ENCODE results near the gene DNAJB6. TPM values are rescaled to one million over a fixed set of nuclear protein-coding genes. Genes with fewer than 3 reads are reported as not detected.

The DNAJB6 gene
- polyA plus RNA-seq, 4 donors, result 151 to 175 (median 167) TPM

DNA sequence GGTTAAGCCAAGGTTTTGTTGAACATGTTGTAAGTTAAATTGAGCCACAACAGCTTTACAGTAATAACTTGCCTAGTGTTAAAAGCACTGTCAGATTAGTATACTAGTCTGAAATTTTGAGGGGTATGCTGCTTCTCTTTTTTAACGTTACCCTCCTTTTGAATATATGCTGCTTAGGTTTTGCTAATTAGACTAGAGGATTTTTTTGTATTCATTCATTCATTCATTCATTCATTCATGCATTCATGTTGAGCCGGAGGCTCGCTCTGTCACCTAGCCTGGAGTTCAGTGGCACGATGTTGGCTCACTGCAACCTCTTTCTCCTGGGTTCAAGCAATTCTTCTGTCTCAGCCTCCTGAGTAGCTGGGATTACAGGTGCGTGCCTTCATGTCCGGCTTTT lies 24.7 kb downstream of the DNAJB6 start:
- no peak for DNase-seq (ENCODE audit: low read depth in 4 of 4, low spot score in 3 of 4)

GRCh38 chr7:157362729-157363128 lies 25.9 kb downstream of the DNAJB6 start:
- no peak for DNase-seq (ENCODE audit: low read depth in 4 of 4, low spot score in 3 of 4)

GRCh38 chr7:157366722-157367121 lies 29.9 kb downstream of the DNAJB6 start:
- no peak for DNase-seq (ENCODE audit: low read depth in 4 of 4, low spot score in 3 of 4)

GRCh38 chr7:157368955-157369354 lies 32.2 kb downstream of the DNAJB6 start:
- no peak for DNase-seq (ENCODE audit: low read depth in 4 of 4, low spot score in 3 of 4)

GRCh38 chr7:157370742-157371141 lies 33.9 kb downstream of the DNAJB6 start:
- DNase-seq (ENCODE audit: low read depth in 4 of 4, low spot score in 3 of 4), result no peak

- no peak for DNase-seq (ENCODE audit: low read depth in 4 of 4, low spot score in 3 of 4)
Observed at GRCh38 chr7:157371296-157371695, 34.5 kb downstream of the DNAJB6 start.

DNA sequence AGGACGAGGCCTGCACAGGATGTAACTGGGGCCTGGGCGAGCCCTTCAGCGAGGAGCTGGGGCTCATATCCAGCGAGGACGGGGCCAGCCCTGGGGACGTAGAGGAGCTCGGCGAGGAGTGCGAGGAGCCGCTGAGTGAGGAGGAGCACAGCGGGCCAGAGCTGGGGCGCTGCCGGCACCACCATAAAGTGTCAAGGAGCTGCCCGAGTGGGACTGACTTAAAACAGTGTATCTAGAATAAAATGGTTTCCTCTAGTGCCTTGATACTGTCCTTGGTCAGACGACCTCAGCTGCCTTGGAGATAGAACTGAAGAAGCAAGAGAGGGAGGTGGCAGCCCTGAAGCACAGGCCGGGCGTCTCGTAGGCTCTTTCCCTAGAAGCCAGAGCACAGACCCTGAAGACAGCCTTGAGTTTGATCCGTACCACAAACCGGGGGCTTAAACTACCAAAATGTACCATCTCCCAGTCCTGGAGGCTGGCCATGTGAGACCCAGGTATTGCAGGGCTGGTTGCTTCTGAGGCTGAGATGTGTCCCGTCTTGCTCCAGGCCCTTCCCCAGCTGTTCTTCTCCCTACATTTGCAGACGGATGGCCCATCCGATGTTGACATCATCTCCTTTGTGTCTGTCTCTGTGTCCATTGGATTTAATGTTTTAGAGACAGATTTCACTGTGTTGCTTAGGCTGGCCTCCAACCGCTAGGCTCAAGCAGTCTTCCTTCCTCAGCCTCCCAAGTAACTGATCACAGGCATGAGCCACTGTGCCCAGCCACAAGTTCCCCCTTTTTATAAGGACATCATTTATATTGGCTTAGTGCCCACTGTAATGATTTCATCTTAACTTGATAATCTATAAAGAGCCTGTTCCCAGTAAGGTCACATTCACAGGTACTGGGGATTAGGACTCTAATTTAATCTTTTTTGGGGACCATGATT lies 35.8 kb downstream of the DNAJB6 start:
- DNase-seq (ENCODE audit: low read depth in 4 of 4, low spot score in 3 of 4), result no peak

DNA sequence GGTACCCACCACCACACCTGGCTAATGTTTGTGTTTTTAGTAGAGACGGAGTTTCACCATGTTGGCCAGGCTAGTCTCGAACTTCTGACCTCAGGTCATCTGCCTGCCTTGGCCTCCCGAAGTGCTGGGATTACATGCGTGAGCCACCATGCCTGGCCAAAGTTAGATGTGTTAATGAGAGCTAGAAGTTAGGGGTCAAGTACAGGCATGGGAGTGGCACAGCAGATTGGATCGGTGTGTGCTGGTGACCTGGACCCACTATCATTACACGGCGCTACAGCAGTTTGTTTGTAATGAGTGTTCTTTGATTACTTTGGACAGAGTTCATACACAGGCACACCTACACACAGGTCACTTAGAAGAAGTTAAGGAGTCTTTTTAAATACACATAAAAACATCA lies 36.7 kb downstream of the DNAJB6 start:
- DNase-seq (ENCODE audit: low read depth in 4 of 4, low spot score in 3 of 4), result no peak

- no peak for DNase-seq (ENCODE audit: low read depth in 4 of 4, low spot score in 3 of 4)
Observed at GRCh38 chr7:157375410-157375809, 38.6 kb downstream of the DNAJB6 start.

DNA sequence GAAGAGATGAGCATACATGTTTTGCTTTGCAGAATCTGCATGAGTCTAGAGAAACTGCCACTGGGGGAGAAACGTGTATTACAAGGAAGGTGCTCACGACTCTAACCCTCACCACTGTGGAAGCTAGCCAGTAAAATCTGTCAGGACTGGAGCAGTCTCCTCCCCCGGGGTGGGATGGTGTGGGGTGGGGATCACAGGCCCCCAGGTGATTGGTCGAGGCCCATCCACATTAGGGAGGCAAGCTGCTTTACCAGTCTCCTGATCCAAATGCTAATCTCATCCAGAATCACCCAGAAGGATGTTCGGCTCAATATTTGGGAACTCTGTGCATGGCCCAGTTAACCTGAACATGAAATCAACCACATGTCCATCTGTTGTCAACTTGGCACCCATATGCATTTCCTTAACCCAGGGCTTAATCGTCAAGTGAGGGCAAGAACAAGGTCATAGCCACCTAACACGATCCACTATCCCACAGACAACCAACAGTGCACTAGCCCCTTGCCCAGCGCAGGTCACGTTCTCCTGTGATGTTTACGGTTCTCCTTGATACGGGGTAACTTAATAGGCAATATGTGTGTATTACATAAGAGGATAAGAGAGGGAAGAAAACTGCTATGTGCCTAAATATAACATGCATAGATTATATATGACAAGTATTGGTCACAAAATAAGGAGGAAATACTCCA lies 40.8 kb downstream of the DNAJB6 start:
- DNase-seq (ENCODE audit: low read depth in 4 of 4, low spot score in 3 of 4), result no peak

DNA sequence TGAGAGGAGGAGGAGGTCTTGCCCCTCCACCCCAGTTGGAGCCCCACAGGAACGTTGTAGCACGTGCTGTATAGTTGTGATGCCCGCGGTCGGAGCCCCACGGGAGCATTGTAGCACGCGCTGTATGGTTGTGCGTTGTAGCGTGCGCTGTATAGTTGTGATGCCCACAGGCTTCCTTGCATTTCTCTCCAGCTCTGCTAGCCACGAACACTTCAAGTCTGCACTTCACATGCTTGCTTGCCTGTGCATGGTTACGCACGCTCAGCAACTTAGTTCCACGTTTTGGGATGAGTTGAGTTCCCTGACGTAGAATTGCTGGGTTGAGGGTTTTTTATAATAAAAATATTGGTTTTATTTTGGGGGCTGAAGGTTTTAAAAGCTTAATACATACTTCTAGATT lies 41.6 kb downstream of the DNAJB6 start:
- DNase-seq (ENCODE audit: low read depth in 4 of 4, low spot score in 3 of 4), result no peak

DNA sequence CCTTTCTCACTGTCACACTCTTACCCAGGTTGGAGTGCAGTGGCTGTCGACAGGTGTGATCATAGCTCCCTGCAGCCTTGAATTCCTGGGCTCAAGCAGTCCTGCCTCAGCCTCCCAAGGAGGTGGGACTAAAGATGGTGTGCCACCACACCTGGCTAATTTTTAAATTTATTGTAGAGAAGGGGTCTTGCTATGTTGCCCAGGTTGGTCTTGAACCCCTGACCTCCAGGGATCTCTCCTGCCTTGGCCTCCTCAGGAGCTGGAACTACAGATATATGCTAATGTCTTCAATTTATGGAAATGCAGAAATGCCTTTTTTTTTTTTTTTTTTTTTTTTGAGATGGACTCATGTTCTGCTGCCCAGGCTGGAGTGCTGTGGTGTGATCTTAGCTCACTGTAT lies 42.7 kb downstream of the DNAJB6 start:
- no peak for DNase-seq (ENCODE audit: low read depth in 4 of 4, low spot score in 3 of 4)

GRCh38 chr7:157380416-157380815 lies 43.6 kb downstream of the DNAJB6 start:
- DNase-seq (ENCODE audit: low read depth in 4 of 4, low spot score in 3 of 4), result no peak

DNA sequence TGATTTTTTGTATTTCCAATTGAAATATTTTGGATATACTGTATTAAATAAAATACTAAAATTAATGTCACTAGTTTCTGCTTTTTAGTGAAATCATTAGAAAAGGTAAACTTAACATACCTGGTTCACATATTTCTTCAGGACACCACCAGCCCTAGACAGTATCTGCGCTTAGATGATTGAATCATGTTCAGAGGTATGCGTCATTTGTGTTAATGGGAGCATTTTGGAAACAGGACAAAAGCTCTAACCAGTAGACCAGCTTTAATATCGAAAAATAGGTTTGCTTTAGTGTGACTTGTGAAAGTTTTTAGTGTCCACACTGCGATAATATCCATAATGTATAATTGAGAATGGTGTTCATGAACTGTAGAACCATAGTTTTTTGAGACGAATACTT lies 47.1 kb downstream of the DNAJB6 start:
- DNase-seq (ENCODE audit: low read depth in 4 of 4, low spot score in 3 of 4), result no peak

- DNase-seq (ENCODE audit: low read depth in 4 of 4, low spot score in 3 of 4), result no peak
Observed at GRCh38 chr7:157384301-157384700, 47.5 kb downstream of the DNAJB6 start.

DNA sequence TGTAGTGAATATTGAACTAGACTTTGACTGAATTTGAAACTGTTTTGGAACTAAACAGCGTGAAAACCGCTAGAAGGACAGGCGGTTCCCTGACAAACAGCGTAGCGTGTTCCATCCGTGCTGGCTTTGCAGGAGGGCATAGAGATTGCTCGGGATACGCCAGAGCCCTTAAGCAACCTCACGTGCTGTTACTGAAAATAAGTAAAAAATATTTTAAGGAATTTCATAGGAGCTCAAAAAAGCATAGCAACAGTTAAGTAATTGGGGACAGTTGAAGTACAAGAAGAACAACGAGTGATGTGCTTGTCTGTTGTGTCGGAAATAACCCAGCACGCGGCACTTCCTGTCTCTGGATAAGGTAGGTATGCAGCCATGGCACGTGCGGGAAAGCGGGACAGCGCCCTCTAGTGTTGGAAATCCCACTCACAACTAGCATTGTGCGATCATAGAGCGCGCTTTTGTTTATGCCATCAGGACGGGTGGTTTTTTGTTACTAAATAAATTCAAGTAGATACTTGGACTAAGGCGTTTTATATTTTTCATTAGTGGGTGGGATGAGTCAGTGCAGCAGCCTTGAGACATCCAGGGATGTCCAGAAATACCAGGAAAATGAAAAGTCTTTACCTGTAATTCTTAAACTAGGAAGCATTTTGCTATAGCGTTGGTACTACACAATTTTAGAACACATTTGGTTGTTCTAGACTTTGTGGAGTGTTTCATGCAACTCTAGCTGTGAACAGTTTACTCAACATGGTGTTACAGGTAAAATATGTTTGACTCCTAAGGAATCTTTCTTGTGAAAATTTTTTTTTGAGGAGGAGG lies 50.4 kb downstream of the DNAJB6 start:
- DNase-seq (ENCODE audit: low read depth in 4 of 4, low spot score in 3 of 4), result peak in 3 of 4 donors; percentile 43 to 56 (median 54)

DNA sequence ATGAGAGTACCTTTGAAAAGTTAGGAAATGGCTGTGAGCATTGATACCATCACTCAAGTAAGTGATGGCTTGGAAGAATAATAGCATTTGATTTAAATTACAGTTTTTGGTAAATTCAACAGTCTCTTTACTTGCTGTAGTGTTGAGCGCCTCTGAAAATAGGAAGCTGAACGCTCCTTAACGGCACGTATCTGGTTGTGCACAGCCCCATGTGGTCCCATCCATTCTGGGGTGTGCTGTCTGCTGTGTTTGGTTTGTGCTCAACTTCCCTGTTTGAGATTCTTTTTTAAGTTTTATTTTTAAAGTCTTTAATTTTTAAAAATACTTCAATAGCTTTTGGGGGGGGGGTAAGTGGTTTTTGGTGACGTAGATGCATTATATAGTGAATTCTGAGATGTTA lies 51.5 kb downstream of the DNAJB6 start:
- DNase-seq (ENCODE audit: low read depth in 4 of 4, low spot score in 3 of 4), result no peak

DNA sequence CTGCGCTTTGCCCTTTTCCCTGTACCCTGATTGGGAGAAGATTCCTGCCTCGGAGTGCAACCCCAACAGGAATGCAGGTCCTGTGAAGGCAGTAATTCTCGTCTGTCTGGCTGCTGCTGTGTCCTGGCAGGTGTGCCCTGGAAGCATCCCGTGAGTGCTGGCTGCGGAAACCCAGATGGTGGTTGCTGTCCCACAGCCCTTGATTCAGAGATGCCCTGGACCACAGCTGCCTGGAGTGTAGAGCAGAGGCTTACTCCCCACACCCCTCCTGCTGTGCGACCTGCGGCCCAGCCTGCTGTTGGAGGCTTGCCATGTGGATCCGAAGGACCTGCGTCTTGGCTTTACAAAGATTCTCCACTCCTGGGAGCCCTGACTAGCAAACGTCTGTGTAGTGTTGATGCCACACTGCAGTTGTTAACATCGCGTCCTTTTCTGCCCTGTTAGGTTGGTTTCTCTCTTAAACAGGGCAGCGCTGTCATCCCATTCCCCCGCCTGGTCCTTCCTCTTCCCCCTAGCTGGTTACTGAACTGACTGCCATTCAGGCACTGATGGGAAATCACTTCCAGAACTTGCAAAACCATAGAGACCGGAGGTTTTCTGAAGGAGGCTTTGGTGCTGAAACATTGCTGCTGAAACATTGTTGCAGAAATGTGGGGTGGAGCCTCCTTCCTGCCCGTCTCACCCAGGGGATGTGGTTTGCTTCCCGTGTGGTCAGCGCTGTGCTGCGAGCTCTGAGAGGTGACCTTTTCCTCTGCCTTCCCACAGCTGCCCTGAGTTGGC lies 53.3 kb downstream of the DNAJB6 start:
- DNase-seq (ENCODE audit: low read depth in 4 of 4, low spot score in 3 of 4), result no peak

DNA sequence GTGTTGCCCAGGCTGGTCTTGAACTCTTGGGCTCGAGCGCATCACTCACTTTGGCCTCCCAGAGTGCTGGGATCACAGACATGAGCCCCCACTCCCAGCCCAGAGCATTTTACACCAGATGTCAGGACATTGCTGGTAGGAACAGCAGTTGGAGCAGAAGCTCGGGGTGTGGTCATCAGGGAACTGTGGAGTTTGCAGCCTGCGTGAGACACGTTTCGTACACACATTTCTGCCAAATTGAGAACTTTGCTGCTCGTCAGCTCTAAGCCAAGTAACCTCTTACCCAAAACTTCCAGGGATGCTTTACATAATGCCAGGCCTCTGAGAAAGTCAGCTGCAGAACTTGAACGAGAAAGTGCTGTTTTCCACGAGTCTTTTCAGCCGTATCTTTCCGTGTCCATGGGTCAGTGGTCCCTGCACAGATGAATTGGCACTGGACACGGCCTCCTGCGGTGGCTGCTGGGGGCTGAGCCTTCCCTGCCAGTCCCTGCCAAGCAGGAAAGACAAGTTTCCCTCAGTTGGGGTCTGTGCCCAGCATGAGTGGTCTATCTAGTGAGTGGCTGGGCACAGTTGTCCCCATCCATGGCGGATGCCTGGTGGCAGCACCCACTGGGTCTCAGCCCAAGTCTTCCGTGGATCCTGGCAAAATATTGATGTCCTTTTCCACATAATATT lies 54.4 kb downstream of the DNAJB6 start:
- no peak for DNase-seq (ENCODE audit: low read depth in 4 of 4, low spot score in 3 of 4)
